ENCODE results near the gene FOSL2.

- TF ChIP-seq USF1 (CRISPR knock-in tag; IDR thresholded peaks at IDR 0.05), result no peak
- no peak for TF ChIP-seq ZBTB21 (CRISPR knock-in tag; IDR thresholded peaks at IDR 0.05; ENCODE audit: borderline replicate concordance)
- TF ChIP-seq CTCF (IDR thresholded peaks at IDR 0.05), result no peak
- no peak for TF ChIP-seq NFYB (CRISPR knock-in tag; conservative IDR thresholded peaks at IDR 0.05; ENCODE audit: low read depth)
- no peak for TF ChIP-seq MAX (CRISPR knock-in tag; IDR thresholded peaks at IDR 0.05)
Measured at GRCh38 chr2:28357948-28358667, 34.5 kb upstream of the FOSL2 start.
